ENCODE measurements around the gene TMEM62.

GRCh38 chr15:43143203-43143941 is 10.0 kb downstream of the TMEM62 start:
- TF ChIP-seq CTCF (IDR thresholded peaks at IDR 0.05) (no peak), POLR2A (IDR thresholded peaks at IDR 0.05) (no peak)
